Loucy (cell line): ENCODE results near the gene PRKAG3.

Experiments used
- EZH2phosphoT487 ChIP-seq: fragments of 200-600 bp; IDR thresholded peaks from 2 replicates; pipeline ENCODE4 v1.6.1; 2018; ENCODE audit warnings: antibody characterized with exemption, mild to moderate bottlenecking, moderate library complexity, borderline replicate concordance
- TF ChIP-seq, protein P1 (sequence below): fragments of 200-600 bp; sonication (generic); conservative IDR thresholded peaks from 2 replicates; pipeline ENCODE4 v1.5.1; 2014; ENCODE audit warnings: mild to moderate bottlenecking, antibody characterized with exemption, low read length

GRCh38 chr2:218776488-218776887 lies 55.1 kb downstream of the PRKAG3 start:
- no peak for TF ChIP-seq EZH2phosphoT487
- TF ChIP-seq, protein P1, sequence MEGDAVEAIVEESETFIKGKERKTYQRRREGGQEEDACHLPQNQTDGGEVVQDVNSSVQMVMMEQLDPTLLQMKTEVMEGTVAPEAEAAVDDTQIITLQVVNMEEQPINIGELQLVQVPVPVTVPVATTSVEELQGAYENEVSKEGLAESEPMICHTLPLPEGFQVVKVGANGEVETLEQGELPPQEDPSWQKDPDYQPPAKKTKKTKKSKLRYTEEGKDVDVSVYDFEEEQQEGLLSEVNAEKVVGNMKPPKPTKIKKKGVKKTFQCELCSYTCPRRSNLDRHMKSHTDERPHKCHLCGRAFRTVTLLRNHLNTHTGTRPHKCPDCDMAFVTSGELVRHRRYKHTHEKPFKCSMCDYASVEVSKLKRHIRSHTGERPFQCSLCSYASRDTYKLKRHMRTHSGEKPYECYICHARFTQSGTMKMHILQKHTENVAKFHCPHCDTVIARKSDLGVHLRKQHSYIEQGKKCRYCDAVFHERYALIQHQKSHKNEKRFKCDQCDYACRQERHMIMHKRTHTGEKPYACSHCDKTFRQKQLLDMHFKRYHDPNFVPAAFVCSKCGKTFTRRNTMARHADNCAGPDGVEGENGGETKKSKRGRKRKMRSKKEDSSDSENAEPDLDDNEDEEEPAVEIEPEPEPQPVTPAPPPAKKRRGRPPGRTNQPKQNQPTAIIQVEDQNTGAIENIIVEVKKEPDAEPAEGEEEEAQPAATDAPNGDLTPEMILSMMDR: no peak
